NB4 (cell line): ENCODE measurements around the gene LPP.

Experiments used
- DNase-seq: peaks from one replicate; pipeline ENCODE4 v3.0.0; 2010; ENCODE audit warnings: low read depth
- H3K4me3 ChIP-seq: one replicate; pipeline ENCODE4 v1.5.1; 2011; ENCODE audit warnings: mild to moderate bottlenecking, low read depth, low read length, moderate library complexity
- MAX ChIP-seq: IDR thresholded peaks from 2 replicates; pipeline ENCODE4 v1.6.1; 2011; ENCODE audit warnings: low read depth, low read length
- MYC ChIP-seq: IDR thresholded peaks from 2 replicates; pipeline ENCODE4 v1.6.1; 2011; ENCODE audit warnings: low read depth, low read length
- POLR2A ChIP-seq: IDR thresholded peaks from 2 replicates; pipeline ENCODE4 v1.6.1; 2011; ENCODE audit warnings: mild to moderate bottlenecking; ENCODE audit not compliant: insufficient read length; ENCODE audit errors: extremely low read depth
- TF ChIP-seq, protein P1 (sequence below): IDR thresholded peaks from one replicate; pipeline ENCODE4 v1.5.1; 2012; ENCODE audit warnings: low read depth, low read length

LPP gene

GRCh38 chr3:188236271-188236670, 82.3 kb downstream of the LPP start:
- no peak for DNase-seq
- no peak for TF ChIP-seq MYC
- TF ChIP-seq MAX: no peak
- no peak for TF ChIP-seq POLR2A
- TF ChIP-seq, protein P1, sequence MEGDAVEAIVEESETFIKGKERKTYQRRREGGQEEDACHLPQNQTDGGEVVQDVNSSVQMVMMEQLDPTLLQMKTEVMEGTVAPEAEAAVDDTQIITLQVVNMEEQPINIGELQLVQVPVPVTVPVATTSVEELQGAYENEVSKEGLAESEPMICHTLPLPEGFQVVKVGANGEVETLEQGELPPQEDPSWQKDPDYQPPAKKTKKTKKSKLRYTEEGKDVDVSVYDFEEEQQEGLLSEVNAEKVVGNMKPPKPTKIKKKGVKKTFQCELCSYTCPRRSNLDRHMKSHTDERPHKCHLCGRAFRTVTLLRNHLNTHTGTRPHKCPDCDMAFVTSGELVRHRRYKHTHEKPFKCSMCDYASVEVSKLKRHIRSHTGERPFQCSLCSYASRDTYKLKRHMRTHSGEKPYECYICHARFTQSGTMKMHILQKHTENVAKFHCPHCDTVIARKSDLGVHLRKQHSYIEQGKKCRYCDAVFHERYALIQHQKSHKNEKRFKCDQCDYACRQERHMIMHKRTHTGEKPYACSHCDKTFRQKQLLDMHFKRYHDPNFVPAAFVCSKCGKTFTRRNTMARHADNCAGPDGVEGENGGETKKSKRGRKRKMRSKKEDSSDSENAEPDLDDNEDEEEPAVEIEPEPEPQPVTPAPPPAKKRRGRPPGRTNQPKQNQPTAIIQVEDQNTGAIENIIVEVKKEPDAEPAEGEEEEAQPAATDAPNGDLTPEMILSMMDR: no peak
- no peak overlapping the region for H3K4me3 ChIP-seq

GRCh38 chr3:188239035-188239434, 85.1 kb downstream of the LPP start:
- TF ChIP-seq MAX (no peak), MYC (no peak), POLR2A (no peak)
- TF ChIP-seq, protein P1: no peak
- H3K4me3 ChIP-seq: no peak overlapping the region
- no peak for DNase-seq

GRCh38 chr3:188239577-188239976, 85.6 kb downstream of the LPP start:
- DNase-seq: no peak
- TF ChIP-seq MYC (no peak), MAX (no peak), POLR2A (no peak)
- TF ChIP-seq, protein P1: no peak

DNA sequence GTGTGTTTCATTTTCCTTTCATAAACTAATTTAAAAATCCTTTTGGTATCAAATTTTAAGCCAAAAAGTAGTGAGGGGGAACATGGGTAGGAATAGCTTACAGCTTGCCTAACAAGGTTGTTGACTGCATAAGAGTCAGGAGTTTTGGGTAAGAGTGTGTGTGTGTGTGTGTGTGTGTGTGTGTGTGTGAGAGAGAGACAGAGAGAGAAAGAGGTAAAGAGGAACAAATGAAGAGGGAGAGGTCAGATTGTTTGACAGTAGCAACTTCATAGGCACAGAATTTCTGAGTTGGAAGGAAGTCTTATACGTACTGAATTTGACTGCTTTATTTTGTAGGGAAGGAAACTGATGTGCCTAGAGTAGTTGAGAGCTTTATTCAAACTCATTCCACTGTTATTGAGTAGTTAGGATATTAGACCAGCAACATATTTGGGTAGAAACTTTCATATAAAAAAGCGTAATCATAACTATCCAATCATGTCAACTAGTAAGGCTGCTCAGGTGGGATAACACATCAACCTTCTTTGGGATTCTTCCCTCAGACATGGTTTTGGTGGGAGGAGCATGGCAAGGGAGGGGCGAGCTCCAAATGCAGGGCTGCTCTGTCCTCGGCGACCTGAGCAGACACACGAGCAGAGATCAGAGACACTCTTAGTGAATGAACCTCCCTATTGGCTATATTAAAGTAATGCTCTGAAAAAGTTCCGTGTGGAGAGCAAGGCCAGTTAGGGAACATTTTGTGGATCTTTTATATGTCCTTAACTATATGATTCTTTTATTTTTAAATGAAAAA, 86.4 kb downstream of the LPP start:
- no peak overlapping the region for H3K4me3 ChIP-seq
- TF ChIP-seq POLR2A (no peak), MYC (no peak), MAX (no peak)
- TF ChIP-seq, protein P1: no peak
- no peak for DNase-seq

More at GRCh38 chr3:188239577-188239976, 85.6 kb downstream of the LPP start:
- no peak overlapping the region for H3K4me3 ChIP-seq

DNA sequence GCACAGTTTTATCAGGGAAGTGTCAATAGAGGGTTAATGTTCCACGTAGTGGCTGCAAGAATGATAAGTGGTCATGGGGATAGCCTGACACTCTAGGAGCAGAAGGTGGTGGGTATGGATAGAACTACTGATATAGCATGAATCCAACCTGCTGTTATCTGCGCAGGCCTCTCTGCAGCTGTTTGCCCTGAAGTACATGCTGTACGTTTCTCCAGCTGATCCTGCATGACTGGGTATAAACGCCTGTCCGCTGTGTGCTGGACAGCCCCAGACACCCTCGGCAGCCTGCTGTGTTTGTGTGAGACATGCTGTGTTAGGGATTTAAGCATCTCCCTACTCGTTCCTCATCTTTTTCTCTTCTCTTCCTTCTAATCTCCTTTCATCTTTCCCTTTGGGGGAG, 87.1 kb downstream of the LPP start:
- DNase-seq: no peak
- no peak overlapping the region for H3K4me3 ChIP-seq
- TF ChIP-seq MYC (no peak), POLR2A (no peak), MAX (no peak)
- TF ChIP-seq, protein P1: no peak
